SU-DHL-6 (cell line): ENCODE measurements around the gene ALK.

Experiments used
- H2AFZ ChIP-seq: fragments of 200-600 bp; sonication (generic); 2 replicates; pipeline ENCODE4 v1.6.1; 2014; ENCODE audit warnings: low read depth, mild to moderate bottlenecking, moderate library complexity, mixed read lengths, antibody characterized with exemption, low read length; ENCODE audit not compliant: severe bottlenecking
- H3F3A ChIP-seq: fragments of 200-600 bp; shearing (Covaris generic); 2 replicates; pipeline ENCODE4 v1.6.0; 2016; ENCODE audit warnings: antibody characterized with exemption, mild to moderate bottlenecking; ENCODE audit not compliant: insufficient read depth
- H3K27ac ChIP-seq: fragments of 200-600 bp; sonication (generic); 2 replicates; pipeline ENCODE4 v1.5.1; 2016; ENCODE audit warnings: low read depth, mild to moderate bottlenecking, low read length, moderate library complexity, mixed read lengths
- H3K27me3 ChIP-seq: fragments of 200-600 bp; sonication (generic), shearing (Covaris generic); 2 replicates; pipeline ENCODE4 v1.6.0; 2014; ENCODE audit warnings: mild to moderate bottlenecking, low read length
- H3K36me3 ChIP-seq: fragments of 200-600 bp; sonication (generic); 2 replicates; pipeline ENCODE4 v1.6.1; 2014; ENCODE audit warnings: mild to moderate bottlenecking, low read length, mixed read lengths
- H3K4me2 ChIP-seq: fragments of 300-600, 200-600 bp; shearing (Covaris generic), sonication (generic); 2 replicates; pipeline ENCODE4 v1.6.0; 2014; ENCODE audit warnings: low read length, low read depth, mild to moderate bottlenecking; ENCODE audit not compliant: poor library complexity, severe bottlenecking
- H3K4me3 ChIP-seq: fragments of 200-600 bp; sonication (generic); 2 replicates; pipeline ENCODE4 v1.5.1; 2014; ENCODE audit warnings: antibody characterized with exemption, low read length, mild to moderate bottlenecking, mixed read lengths; ENCODE audit not compliant: insufficient read depth, poor library complexity, severe bottlenecking
- H3K79me2 ChIP-seq: fragments of 200-600 bp; sonication (generic); 2 replicates; pipeline ENCODE4 v1.6.1; 2014; ENCODE audit warnings: mild to moderate bottlenecking, low read length, moderate library complexity; ENCODE audit not compliant: insufficient read depth
- H3K9ac ChIP-seq: fragments of 200-600 bp; sonication (generic); 2 replicates; pipeline ENCODE4 v1.7.0; 2014; ENCODE audit warnings: mild to moderate bottlenecking, low read length
- H3K9me2 ChIP-seq: fragments of 200-600 bp; sonication (generic); replicated peaks from 2 replicates; pipeline ENCODE4 v1.6.1; 2014; ENCODE audit warnings: low read length; ENCODE audit not compliant: insufficient read depth
- H3K9me3 ChIP-seq: fragments of 200-600 bp; sonication (generic); 2 replicates; pipeline ENCODE4 v1.6.1; 2014; ENCODE audit warnings: low read length, mixed read lengths; ENCODE audit not compliant: insufficient read depth
- H4K20me1 ChIP-seq: fragments of 200-600 bp; sonication (generic); 2 replicates; pipeline ENCODE4 v1.6.1; 2014; ENCODE audit warnings: low read depth, mild to moderate bottlenecking, antibody characterized with exemption, low read length, moderate library complexity, mixed read lengths
- EZH2phosphoT487 ChIP-seq: fragments of 200-600 bp; sonication (generic), shearing (Covaris generic); conservative IDR thresholded peaks from 2 replicates; pipeline ENCODE4 v1.6.1; 2018; ENCODE audit warnings: mild to moderate bottlenecking, antibody characterized with exemption, low read length, moderate library complexity, mixed read lengths
- TF ChIP-seq, protein P1 (sequence below): fragments of 200-600 bp; sonication (generic); IDR thresholded peaks from one replicate; pipeline ENCODE4 v1.5.1; 2017; ENCODE audit warnings: antibody characterized with exemption, mild to moderate bottlenecking, low read length, moderate library complexity; ENCODE audit not compliant: insufficient read depth, poor library complexity, severe bottlenecking

Gene ALK

GRCh38 chr2:29269095-29269764 is 652.2 kb downstream of the ALK start:
- Histone ChIP-seq H3K4me3 (no peak overlapping the region), H2AFZ (no peak overlapping the region), H3K9ac (no peak overlapping the region), H3K9me2 (no peaks in the 10 kb centered on the region), H3K27me3 (no peaks in the 10 kb centered on the region), H3K36me3 (no peaks in the 10 kb centered on the region), H3K27ac (no peak overlapping the region), H4K20me1 (no peaks in the 10 kb centered on the region), H3K9me3 (no peaks in the 10 kb centered on the region), H3F3A (no peaks in the 10 kb centered on the region), H3K79me2 (no peaks in the 10 kb centered on the region), H3K4me2 (no peak overlapping the region)
- TF ChIP-seq EZH2phosphoT487, result no peak
- TF ChIP-seq, protein P1, sequence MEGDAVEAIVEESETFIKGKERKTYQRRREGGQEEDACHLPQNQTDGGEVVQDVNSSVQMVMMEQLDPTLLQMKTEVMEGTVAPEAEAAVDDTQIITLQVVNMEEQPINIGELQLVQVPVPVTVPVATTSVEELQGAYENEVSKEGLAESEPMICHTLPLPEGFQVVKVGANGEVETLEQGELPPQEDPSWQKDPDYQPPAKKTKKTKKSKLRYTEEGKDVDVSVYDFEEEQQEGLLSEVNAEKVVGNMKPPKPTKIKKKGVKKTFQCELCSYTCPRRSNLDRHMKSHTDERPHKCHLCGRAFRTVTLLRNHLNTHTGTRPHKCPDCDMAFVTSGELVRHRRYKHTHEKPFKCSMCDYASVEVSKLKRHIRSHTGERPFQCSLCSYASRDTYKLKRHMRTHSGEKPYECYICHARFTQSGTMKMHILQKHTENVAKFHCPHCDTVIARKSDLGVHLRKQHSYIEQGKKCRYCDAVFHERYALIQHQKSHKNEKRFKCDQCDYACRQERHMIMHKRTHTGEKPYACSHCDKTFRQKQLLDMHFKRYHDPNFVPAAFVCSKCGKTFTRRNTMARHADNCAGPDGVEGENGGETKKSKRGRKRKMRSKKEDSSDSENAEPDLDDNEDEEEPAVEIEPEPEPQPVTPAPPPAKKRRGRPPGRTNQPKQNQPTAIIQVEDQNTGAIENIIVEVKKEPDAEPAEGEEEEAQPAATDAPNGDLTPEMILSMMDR, result no peak

DNA sequence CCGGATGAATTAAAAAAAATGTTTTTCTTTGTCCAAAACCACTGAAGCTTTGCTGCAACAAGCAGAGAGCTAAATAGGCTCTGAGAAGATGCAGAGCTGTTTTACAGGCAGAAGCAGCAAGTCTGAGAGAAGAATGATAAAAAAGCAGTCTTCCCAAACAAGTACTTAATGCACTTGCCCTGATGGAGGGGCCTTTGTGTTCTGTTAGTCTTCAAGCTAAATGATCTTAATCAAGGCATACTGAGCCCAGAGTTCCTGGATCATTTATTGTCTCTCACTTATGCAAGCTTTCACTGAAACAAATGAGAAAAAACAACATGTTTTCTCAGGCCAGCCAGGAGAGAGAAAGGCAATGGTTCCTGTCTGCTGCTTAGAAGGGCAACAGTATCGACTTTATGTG is 653.7 kb downstream of the ALK start:
- Histone ChIP-seq H2AFZ (no peak overlapping the region), H3F3A (no peaks in the 10 kb centered on the region)

GRCh38 chr2:29263886-29264285 is 657.5 kb downstream of the ALK start:
- H3K27ac ChIP-seq, result no peak overlapping the region
- TF ChIP-seq, protein P1, result no peak
- TF ChIP-seq EZH2phosphoT487, result no peak
- no peaks in the 10 kb centered on the region for H3K9me3 ChIP-seq
- H3K9me2 ChIP-seq, result no peaks in the 10 kb centered on the region
- no peaks in the 10 kb centered on the region for H3K27me3 ChIP-seq
- no peaks in the 10 kb centered on the region for H3F3A ChIP-seq
- H3K9ac ChIP-seq, result no peak overlapping the region
- no peak overlapping the region for H3K4me3 ChIP-seq
- H2AFZ ChIP-seq, result no peak overlapping the region
- no peak overlapping the region for H3K4me2 ChIP-seq
- H3K36me3 ChIP-seq, result no peaks in the 10 kb centered on the region
- H4K20me1 ChIP-seq, result no peaks in the 10 kb centered on the region
- H3K79me2 ChIP-seq, result no peaks in the 10 kb centered on the region

More for the DNA sequence above, 653.7 kb downstream of the ALK start:
- Histone ChIP-seq H3K4me3 (no peak overlapping the region), H4K20me1 (no peaks in the 10 kb centered on the region), H3K4me2 (no peak overlapping the region), H3K9me3 (no peaks in the 10 kb centered on the region), H3K27ac (no peak overlapping the region), H3K36me3 (no peaks in the 10 kb centered on the region), H3K27me3 (no peaks in the 10 kb centered on the region), H3K79me2 (no peaks in the 10 kb centered on the region), H3K9ac (no peak overlapping the region), H3K9me2 (no peaks in the 10 kb centered on the region)
- TF ChIP-seq EZH2phosphoT487, result no peak
- TF ChIP-seq, protein P1, result no peak
